Measurements from ENCODE around the gene PCSK9.

The PCSK9 gene

DNA sequence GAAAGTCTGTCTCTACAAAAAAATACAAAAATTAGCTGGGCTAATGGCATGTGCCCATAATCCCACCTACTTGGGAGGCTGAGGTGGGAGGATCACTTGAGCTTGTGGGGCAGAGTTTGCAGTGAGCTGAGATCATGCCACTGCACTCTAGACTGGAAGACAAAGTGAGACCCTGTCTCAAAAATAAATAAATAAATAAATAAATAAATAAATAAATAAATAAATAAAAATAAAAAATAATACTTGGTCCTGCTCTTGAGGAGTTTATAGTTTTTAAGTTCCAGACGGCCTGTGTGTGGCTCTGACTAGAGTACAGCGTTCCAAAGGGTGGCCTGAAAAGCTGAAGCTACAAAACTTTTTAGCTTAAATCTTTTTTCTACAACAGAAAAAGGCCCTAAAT lies 35.1 kb downstream of the PCSK9 start:
- DNase-seq: no peak
- no peak overlapping the region for H4K5ac ChIP-seq (ENCODE audit: low read length)
- H3K4ac ChIP-seq (ENCODE audit: low read depth, low read length): no peak overlapping the region
- no peak overlapping the region for H3K4me3 ChIP-seq (ENCODE audit: low read length)
- H3K56ac ChIP-seq (ENCODE audit: low read length): no peak overlapping the region
- no peak overlapping the region for H4K8ac ChIP-seq (ENCODE audit: low read depth, low read length)
- H3K36me3 ChIP-seq (ENCODE audit: control insufficient read depth, insufficient read depth, low read length): peaks cover 5% of the 10 kb centered on the region
- no peaks in the 10 kb centered on the region for H3K4me1 ChIP-seq (ENCODE audit: control insufficient read depth, low read depth, low read length)
- H2AK5ac ChIP-seq (ENCODE audit: low read length): no peak overlapping the region
- H3K79me1 ChIP-seq (ENCODE audit: low read length): no peaks in the 10 kb centered on the region
- H2BK5ac ChIP-seq (ENCODE audit: low read length): no peak overlapping the region
- H3K27me3 ChIP-seq (ENCODE audit: insufficient read depth, low read length, poor library complexity): no peaks in the 10 kb centered on the region
- no peak overlapping the region for H3K23ac ChIP-seq (ENCODE audit: low read length)
- no CpG with 5 or more reads among the region's 2 CpGs for WGBS (ENCODE audit: extremely low coverage, insufficient coverage, low lambda C conversion rate)
- no peak overlapping the region for H3K9ac ChIP-seq (ENCODE audit: low read length)
- H2BK15ac ChIP-seq (replicated peaks; ENCODE audit: low read depth): no peak overlapping the region
- no peak overlapping the region for H2BK120ac ChIP-seq (ENCODE audit: low read depth, low read length)
- H3K4me2 ChIP-seq (ENCODE audit: low read length): no peak overlapping the region
- no peak overlapping the region for H3K18ac ChIP-seq (ENCODE audit: low read length)
- H3K27ac ChIP-seq (ENCODE audit: low read depth, low read length): no peak overlapping the region
- no peaks in the 10 kb centered on the region for H3K79me2 ChIP-seq (ENCODE audit: control insufficient read depth, insufficient read depth, low read length)

DNA sequence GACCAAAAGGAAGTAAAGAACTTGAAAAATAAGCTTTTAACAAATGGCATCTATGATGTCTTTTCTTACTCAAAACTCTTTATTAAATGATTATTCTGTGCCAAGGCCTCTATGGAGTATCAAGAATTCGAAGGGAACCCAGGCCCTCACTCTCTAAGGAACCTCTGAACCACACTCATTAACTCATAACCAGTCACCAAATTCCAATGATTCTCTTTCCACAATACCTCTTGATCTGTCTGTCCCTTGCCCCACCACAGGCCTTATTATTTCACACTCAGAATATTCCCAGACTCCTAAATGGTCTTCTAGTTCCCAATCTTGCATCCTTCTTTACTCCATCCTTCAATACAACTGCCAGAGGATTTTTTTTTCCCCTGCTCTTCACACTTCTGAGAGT lies 37.0 kb downstream of the PCSK9 start:
- H3K4ac ChIP-seq (ENCODE audit: low read depth, low read length): no peak overlapping the region
- H3K36me3 ChIP-seq (ENCODE audit: control insufficient read depth, insufficient read depth, low read length): peaks cover 8% of the 10 kb centered on the region
- H3K4me3 ChIP-seq (ENCODE audit: low read length): no peak overlapping the region
- H3K79me2 ChIP-seq (ENCODE audit: control insufficient read depth, insufficient read depth, low read length): no peaks in the 10 kb centered on the region
- no peak overlapping the region for H2AK5ac ChIP-seq (ENCODE audit: low read length)
- no peaks in the 10 kb centered on the region for H3K27me3 ChIP-seq (ENCODE audit: insufficient read depth, low read length, poor library complexity)
- H2BK5ac ChIP-seq (ENCODE audit: low read length): no peak overlapping the region
- no peak for DNase-seq
- H3K4me1 ChIP-seq (ENCODE audit: control insufficient read depth, low read depth, low read length): no peaks in the 10 kb centered on the region
- no peak overlapping the region for H2BK15ac ChIP-seq (replicated peaks; ENCODE audit: low read depth)
- no peak overlapping the region for H3K23ac ChIP-seq (ENCODE audit: low read length)
- H3K79me1 ChIP-seq (ENCODE audit: low read length): no peaks in the 10 kb centered on the region
- no peak overlapping the region for H2BK120ac ChIP-seq (ENCODE audit: low read depth, low read length)
- no peak overlapping the region for H3K9ac ChIP-seq (ENCODE audit: low read length)
- no CpG with 5 or more reads among the region's 1 CpG for WGBS (ENCODE audit: extremely low coverage, insufficient coverage, low lambda C conversion rate)
- no peak overlapping the region for H4K5ac ChIP-seq (ENCODE audit: low read length)
- H3K56ac ChIP-seq (ENCODE audit: low read length): no peak overlapping the region
- no peak overlapping the region for H3K27ac ChIP-seq (ENCODE audit: low read depth, low read length)
- no peak overlapping the region for H3K4me2 ChIP-seq (ENCODE audit: low read length)
- no peak overlapping the region for H3K18ac ChIP-seq (ENCODE audit: low read length)
- no peak overlapping the region for H4K8ac ChIP-seq (ENCODE audit: low read depth, low read length)

DNA sequence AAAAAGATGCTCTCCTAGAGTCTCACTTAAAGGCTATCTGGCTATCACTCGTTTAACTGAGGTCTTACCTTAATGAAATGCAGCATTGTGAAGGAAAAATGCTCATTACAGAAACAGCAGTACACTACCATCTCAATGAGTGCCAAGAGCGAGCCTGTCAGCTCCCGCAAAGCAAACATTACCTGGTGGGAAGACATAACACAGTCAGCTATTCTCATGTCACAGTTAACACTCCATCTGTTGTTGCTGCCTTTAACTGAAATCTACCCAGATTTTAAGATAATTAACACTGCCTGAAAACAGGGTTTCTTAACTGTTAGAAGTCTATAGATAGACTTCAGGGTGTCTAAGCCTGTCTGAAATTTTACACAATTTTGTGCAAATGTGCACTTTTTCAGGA lies 39.1 kb downstream of the PCSK9 start:
- H3K4ac ChIP-seq (ENCODE audit: low read depth, low read length): no peak overlapping the region
- H2BK15ac ChIP-seq (replicated peaks; ENCODE audit: low read depth): no peak overlapping the region
- no peak overlapping the region for H4K5ac ChIP-seq (ENCODE audit: low read length)
- no peaks in the 10 kb centered on the region for H3K79me2 ChIP-seq (ENCODE audit: control insufficient read depth, insufficient read depth, low read length)
- no peaks in the 10 kb centered on the region for H3K27me3 ChIP-seq (ENCODE audit: insufficient read depth, low read length, poor library complexity)
- WGBS (ENCODE audit: extremely low coverage, insufficient coverage, low lambda C conversion rate): no CpG with 5 or more reads among the region's 3 CpGs
- no peak overlapping the region for H2BK5ac ChIP-seq (ENCODE audit: low read length)
- DNase-seq: no peak
- H2BK120ac ChIP-seq (ENCODE audit: low read depth, low read length): no peak overlapping the region
- peaks cover 7% of the 10 kb centered on the region for H3K36me3 ChIP-seq (ENCODE audit: control insufficient read depth, insufficient read depth, low read length)
- H3K27ac ChIP-seq (ENCODE audit: low read depth, low read length): no peak overlapping the region
- H3K4me2 ChIP-seq (ENCODE audit: low read length): no peak overlapping the region
- no peak overlapping the region for H3K4me3 ChIP-seq (ENCODE audit: low read length)
- no peaks in the 10 kb centered on the region for H3K79me1 ChIP-seq (ENCODE audit: low read length)
- H3K4me1 ChIP-seq (ENCODE audit: control insufficient read depth, low read depth, low read length): no peaks in the 10 kb centered on the region
- H3K18ac ChIP-seq (ENCODE audit: low read length): no peak overlapping the region
- H3K56ac ChIP-seq (ENCODE audit: low read length): no peak overlapping the region
- H3K9ac ChIP-seq (ENCODE audit: low read length): no peak overlapping the region
- no peak overlapping the region for H2AK5ac ChIP-seq (ENCODE audit: low read length)
- no peak overlapping the region for H4K8ac ChIP-seq (ENCODE audit: low read depth, low read length)
- no peak overlapping the region for H3K23ac ChIP-seq (ENCODE audit: low read length)

DNA sequence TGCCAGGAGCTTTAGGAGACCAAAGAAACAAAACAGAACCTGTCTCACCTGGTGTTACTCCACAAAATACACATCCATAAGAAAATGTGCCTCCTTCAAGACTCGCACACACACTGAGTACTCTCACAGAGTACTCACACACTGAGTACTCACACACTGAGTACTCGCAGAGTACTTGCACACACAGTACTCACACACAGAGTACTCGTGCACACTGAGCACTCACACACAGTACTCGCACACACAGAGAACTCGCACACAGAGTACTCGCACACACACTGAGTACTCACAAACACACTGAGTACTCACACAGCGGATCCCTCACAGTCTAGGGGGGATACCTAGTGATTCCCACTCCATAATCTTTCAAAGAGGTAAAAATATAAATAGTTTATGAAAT lies 40.3 kb downstream of the PCSK9 start:
- Histone ChIP-seq H4K5ac (ENCODE audit: low read length) (no peak overlapping the region), H4K8ac (ENCODE audit: low read depth, low read length) (no peak overlapping the region), H3K56ac (ENCODE audit: low read length) (no peak overlapping the region), H3K23ac (ENCODE audit: low read length) (no peak overlapping the region), H3K27me3 (ENCODE audit: insufficient read depth, low read length, poor library complexity) (no peaks in the 10 kb centered on the region), H2AK5ac (ENCODE audit: low read length) (no peak overlapping the region), H3K4ac (ENCODE audit: low read depth, low read length) (no peak overlapping the region), H3K4me1 (ENCODE audit: control insufficient read depth, low read depth, low read length) (no peaks in the 10 kb centered on the region), H3K4me3 (ENCODE audit: low read length) (no peak overlapping the region), H3K4me2 (ENCODE audit: low read length) (no peak overlapping the region), H2BK120ac (ENCODE audit: low read depth, low read length) (no peak overlapping the region), H3K79me2 (ENCODE audit: control insufficient read depth, insufficient read depth, low read length) (no peaks in the 10 kb centered on the region), H3K27ac (ENCODE audit: low read depth, low read length) (no peak overlapping the region), H3K9ac (ENCODE audit: low read length) (no peak overlapping the region), H3K18ac (ENCODE audit: low read length) (no peak overlapping the region), H2BK5ac (ENCODE audit: low read length) (no peak overlapping the region), H2BK15ac (replicated peaks; ENCODE audit: low read depth) (no peak overlapping the region), H3K36me3 (ENCODE audit: control insufficient read depth, insufficient read depth, low read length) (peaks cover 7% of the 10 kb centered on the region), H3K79me1 (ENCODE audit: low read length) (no peaks in the 10 kb centered on the region)
- WGBS (ENCODE audit: extremely low coverage, insufficient coverage, low lambda C conversion rate): no CpG with 5 or more reads among the region's 7 CpGs
- no peak for DNase-seq

DNA sequence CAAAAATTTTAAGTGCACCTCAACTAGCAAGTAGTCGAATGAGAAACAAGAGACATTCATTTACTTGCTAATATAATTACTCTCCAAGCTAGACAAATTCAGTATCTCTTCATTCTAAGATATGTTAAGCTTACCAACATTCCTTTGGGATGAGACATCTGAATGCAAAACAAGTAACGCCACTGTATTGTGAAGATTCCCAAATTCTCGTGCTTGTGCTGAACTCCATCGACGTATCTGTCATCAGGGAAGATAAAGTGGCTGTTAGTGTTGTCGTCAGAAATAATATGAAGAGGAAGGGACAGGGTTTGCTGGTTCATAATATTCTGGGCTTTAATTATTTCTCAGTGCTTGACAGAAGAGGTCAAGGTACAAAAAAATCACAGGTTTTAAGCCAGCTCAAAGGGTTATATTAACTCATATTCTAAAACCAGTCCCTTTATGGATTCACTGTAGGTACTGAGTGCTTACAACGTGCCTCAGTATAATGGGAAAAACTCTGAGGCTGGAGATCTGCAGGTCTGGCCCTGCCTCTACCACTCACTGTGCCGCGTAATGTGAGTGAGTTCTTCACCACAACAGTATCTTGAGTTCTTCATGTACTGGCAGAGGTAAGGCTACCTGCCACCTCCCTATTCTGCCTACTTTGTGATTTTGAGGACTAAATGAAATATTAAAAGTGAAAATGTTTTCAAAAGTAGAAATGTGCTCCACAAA lies 42.0 kb downstream of the PCSK9 start:
- Histone ChIP-seq H3K36me3 (ENCODE audit: control insufficient read depth, insufficient read depth, low read length) (peaks cover 7% of the 10 kb centered on the region), H3K56ac (ENCODE audit: low read length) (no peak overlapping the region), H3K18ac (ENCODE audit: low read length) (no peak overlapping the region), H4K5ac (ENCODE audit: low read length) (no peak overlapping the region), H3K4me2 (ENCODE audit: low read length) (no peak overlapping the region), H3K27ac (ENCODE audit: low read depth, low read length) (no peak overlapping the region), H3K4me3 (ENCODE audit: low read length) (no peak overlapping the region), H3K23ac (ENCODE audit: low read length) (no peak overlapping the region), H2BK15ac (replicated peaks; ENCODE audit: low read depth) (no peak overlapping the region), H3K4ac (ENCODE audit: low read depth, low read length) (no peak overlapping the region), H2AK5ac (ENCODE audit: low read length) (no peak overlapping the region), H3K79me1 (ENCODE audit: low read length) (no peaks in the 10 kb centered on the region), H3K4me1 (ENCODE audit: control insufficient read depth, low read depth, low read length) (no peaks in the 10 kb centered on the region), H3K79me2 (ENCODE audit: control insufficient read depth, insufficient read depth, low read length) (no peaks in the 10 kb centered on the region), H2BK5ac (ENCODE audit: low read length) (no peak overlapping the region), H3K27me3 (ENCODE audit: insufficient read depth, low read length, poor library complexity) (no peaks in the 10 kb centered on the region), H2BK120ac (ENCODE audit: low read depth, low read length) (no peak overlapping the region), H3K9ac (ENCODE audit: low read length) (no peak overlapping the region), H4K8ac (ENCODE audit: low read depth, low read length) (no peak overlapping the region)
- WGBS (ENCODE audit: extremely low coverage, insufficient coverage, low lambda C conversion rate): no CpG with 5 or more reads among the region's 9 CpGs
- DNase-seq: peak; percentile 83

DNA sequence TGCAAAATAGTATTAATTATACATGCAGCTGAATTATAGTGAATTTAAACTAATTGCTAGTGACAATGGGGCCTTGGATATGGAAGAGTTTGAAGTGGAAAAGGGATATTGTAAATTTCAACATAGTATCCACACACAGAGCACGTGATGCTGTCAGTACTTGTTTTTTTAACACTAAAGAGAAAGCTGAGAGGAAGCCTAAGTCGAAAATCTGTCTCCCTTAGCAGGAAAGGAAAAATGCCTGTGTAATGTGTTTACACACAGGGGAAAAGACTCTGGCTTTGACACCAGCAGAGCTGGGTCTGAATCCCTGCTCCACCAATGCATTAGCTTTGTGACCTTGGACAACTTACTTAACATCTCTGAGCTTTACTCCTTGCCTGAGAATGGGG lies 42.6 kb downstream of the PCSK9 start:
- Histone ChIP-seq H3K79me1 (ENCODE audit: low read length) (no peaks in the 10 kb centered on the region), H4K5ac (ENCODE audit: low read length) (no peak overlapping the region), H3K9ac (ENCODE audit: low read length) (no peak overlapping the region), H3K27ac (ENCODE audit: low read depth, low read length) (no peak overlapping the region), H3K4me2 (ENCODE audit: low read length) (no peak overlapping the region), H3K56ac (ENCODE audit: low read length) (no peak overlapping the region), H2AK5ac (ENCODE audit: low read length) (no peak overlapping the region), H2BK5ac (ENCODE audit: low read length) (no peak overlapping the region), H3K36me3 (ENCODE audit: control insufficient read depth, insufficient read depth, low read length) (peaks cover 5% of the 10 kb centered on the region), H2BK15ac (replicated peaks; ENCODE audit: low read depth) (no peak overlapping the region), H3K27me3 (ENCODE audit: insufficient read depth, low read length, poor library complexity) (no peaks in the 10 kb centered on the region), H4K8ac (ENCODE audit: low read depth, low read length) (no peak overlapping the region), H3K79me2 (ENCODE audit: control insufficient read depth, insufficient read depth, low read length) (no peaks in the 10 kb centered on the region), H3K18ac (ENCODE audit: low read length) (no peak overlapping the region), H3K4me3 (ENCODE audit: low read length) (no peak overlapping the region), H3K4me1 (ENCODE audit: control insufficient read depth, low read depth, low read length) (no peaks in the 10 kb centered on the region), H3K4ac (ENCODE audit: low read depth, low read length) (no peak overlapping the region), H3K23ac (ENCODE audit: low read length) (no peak overlapping the region), H2BK120ac (ENCODE audit: low read depth, low read length) (no peak overlapping the region)
- WGBS (ENCODE audit: extremely low coverage, insufficient coverage, low lambda C conversion rate): no CpG with 5 or more reads among the region's 2 CpGs
- DNase-seq: no peak

Measured in mesendoderm (in vitro differentiated cells).